GM21723 (cell line): ENCODE results near the gene MUC4.
"Not testable (repeated sequence)": the region's sequence is repeated elsewhere in the genome, so short reads cannot be mapped to it uniquely, and the experiment has no call there.

Experiments used
- ATAC-seq: cut with Tn5 transposase; IDR thresholded peaks from one replicate; pipeline ENCODE4 v1.9.1; 2021; ENCODE audit warnings: mild to moderate bottlenecking, moderate library complexity; ENCODE audit not compliant: unreplicated experiment

MUC4 gene

GRCh38 chr3:195838714-195839113 lies 27.0 kb upstream of the MUC4 start:
- ATAC-seq: peak; percentile 80

- no peak for ATAC-seq
These were observed 24.9 kb upstream of the MUC4 start for GRCh38 chr3:195836476-195837135.

GRCh38 chr3:195835791-195836190 lies 24.1 kb upstream of the MUC4 start:
- no peak for ATAC-seq

- ATAC-seq: no peak
These were observed 23.2 kb upstream of the MUC4 start for GRCh38 chr3:195834675-195835583.

- ATAC-seq: no peak
These were observed 18.1 kb upstream of the MUC4 start for GRCh38 chr3:195829897-195830254.

GRCh38 chr3:195828762-195829161 lies 17.0 kb upstream of the MUC4 start:
- no peak for ATAC-seq

- no peak for ATAC-seq
These were observed 14.4 kb upstream of the MUC4 start for GRCh38 chr3:195825857-195826804.

- no peak for ATAC-seq
These were observed 13.5 kb upstream of the MUC4 start for GRCh38 chr3:195825191-195825588.

- not testable (repeated sequence) for ATAC-seq
These were observed 12.9 kb upstream of the MUC4 start for GRCh38 chr3:195824425-195825190.

GRCh38 chr3:195823999-195824398 lies 12.3 kb upstream of the MUC4 start:
- ATAC-seq: no peak

- ATAC-seq: no peak
These were observed 11.6 kb upstream of the MUC4 start for GRCh38 chr3:195823280-195823679.

- ATAC-seq: no peak
These were observed 10.5 kb upstream of the MUC4 start for GRCh38 chr3:195822131-195822696.

GRCh38 chr3:195821403-195822130 lies 9.8 kb upstream of the MUC4 start:
- no peak for ATAC-seq

GRCh38 chr3:195820901-195821300 lies 9.2 kb upstream of the MUC4 start:
- no peak for ATAC-seq

GRCh38 chr3:195820186-195820585 lies 8.5 kb upstream of the MUC4 start:
- no peak for ATAC-seq

GRCh38 chr3:195818301-195818700 lies 6.6 kb upstream of the MUC4 start:
- no peak for ATAC-seq

GRCh38 chr3:195817578-195818135 lies 5.9 kb upstream of the MUC4 start:
- no peak for ATAC-seq

GRCh38 chr3:195816276-195816913 lies 4.7 kb upstream of the MUC4 start:
- ATAC-seq: not testable (repeated sequence)
